Measurements from ENCODE around the gene PTGS1. TPM values are rescaled to one million over a fixed set of nuclear protein-coding genes. Genes with fewer than 3 reads are reported as not detected.

PTGS1 gene
- total and polyA plus RNA-seq, 2 of the 13 experiments (the other 11 are each of a cell fraction or from before 2014, with no cell fraction given): 0.07 to 0.08 TPM

DNA sequence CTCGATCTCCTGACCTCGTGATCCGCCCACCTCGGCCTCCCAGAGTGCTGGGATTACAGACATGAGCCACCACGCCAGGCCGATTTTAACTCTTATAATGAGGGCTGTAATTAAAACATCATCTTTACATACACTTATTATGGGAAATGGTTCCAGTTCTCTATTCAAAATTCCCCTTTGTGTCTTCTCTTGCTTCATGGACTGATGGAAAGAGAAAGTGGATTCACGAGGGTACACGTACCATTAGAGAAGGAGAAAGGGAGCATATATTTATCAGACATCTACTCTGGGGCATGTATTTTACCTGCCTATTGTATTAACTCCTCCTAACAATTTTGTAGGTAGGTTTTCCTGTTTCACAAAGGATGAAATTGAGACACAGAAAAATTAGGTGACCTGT is 31.1 kb downstream of the PTGS1 start (continued):
- TF ChIP-seq, protein P1, sequence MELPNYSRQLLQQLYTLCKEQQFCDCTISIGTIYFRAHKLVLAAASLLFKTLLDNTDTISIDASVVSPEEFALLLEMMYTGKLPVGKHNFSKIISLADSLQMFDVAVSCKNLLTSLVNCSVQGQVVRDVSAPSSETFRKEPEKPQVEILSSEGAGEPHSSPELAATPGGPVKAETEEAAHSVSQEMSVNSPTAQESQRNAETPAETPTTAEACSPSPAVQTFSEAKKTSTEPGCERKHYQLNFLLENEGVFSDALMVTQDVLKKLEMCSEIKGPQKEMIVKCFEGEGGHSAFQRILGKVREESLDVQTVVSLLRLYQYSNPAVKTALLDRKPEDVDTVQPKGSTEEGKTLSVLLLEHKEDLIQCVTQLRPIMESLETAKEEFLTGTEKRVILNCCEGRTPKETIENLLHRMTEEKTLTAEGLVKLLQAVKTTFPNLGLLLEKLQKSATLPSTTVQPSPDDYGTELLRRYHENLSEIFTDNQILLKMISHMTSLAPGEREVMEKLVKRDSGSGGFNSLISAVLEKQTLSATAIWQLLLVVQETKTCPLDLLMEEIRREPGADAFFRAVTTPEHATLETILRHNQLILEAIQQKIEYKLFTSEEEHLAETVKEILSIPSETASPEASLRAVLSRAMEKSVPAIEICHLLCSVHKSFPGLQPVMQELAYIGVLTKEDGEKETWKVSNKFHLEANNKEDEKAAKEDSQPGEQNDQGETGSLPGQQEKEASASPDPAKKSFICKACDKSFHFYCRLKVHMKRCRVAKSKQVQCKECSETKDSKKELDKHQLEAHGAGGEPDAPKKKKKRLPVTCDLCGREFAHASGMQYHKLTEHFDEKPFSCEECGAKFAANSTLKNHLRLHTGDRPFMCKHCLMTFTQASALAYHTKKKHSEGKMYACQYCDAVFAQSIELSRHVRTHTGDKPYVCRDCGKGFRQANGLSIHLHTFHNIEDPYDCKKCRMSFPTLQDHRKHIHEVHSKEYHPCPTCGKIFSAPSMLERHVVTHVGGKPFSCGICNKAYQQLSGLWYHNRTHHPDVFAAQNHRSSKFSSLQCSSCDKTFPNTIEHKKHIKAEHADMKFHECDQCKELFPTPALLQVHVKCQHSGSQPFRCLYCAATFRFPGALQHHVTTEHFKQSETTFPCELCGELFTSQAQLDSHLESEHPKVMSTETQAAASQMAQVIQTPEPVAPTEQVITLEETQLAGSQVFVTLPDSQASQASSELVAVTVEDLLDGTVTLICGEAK (IDR thresholded peaks at IDR 0.05): no peak
- TF ChIP-seq, protein P1 (CRISPR knock-in tag; IDR thresholded peaks at IDR 0.05): no peak
- TF ChIP-seq ZNF234 (CRISPR knock-in tag; conservative IDR thresholded peaks at IDR 0.05) (no peak), MBD4 (IDR thresholded peaks at IDR 0.05; ENCODE audit: borderline replicate concordance, low read length) (no peak), ZMAT3 (CRISPR knock-in tag; conservative IDR thresholded peaks at IDR 0.05) (no peak)

All from HepG2 (cell line).